NT2/D1 (cell line): ENCODE results near the gene CNKSR3.

ENCODE experiments used
- SUZ12 ChIP-seq: IDR thresholded peaks from 2 replicates; pipeline ENCODE4 v1.6.1; 2011; ENCODE audit not compliant: insufficient read length, insufficient read depth; ENCODE audit errors: extremely low read depth
- ZNF274 ChIP-seq: IDR thresholded peaks from 2 replicates; pipeline ENCODE4 v1.6.1; 2011; ENCODE audit warnings: mild to moderate bottlenecking, low read depth, low read length

DNA sequence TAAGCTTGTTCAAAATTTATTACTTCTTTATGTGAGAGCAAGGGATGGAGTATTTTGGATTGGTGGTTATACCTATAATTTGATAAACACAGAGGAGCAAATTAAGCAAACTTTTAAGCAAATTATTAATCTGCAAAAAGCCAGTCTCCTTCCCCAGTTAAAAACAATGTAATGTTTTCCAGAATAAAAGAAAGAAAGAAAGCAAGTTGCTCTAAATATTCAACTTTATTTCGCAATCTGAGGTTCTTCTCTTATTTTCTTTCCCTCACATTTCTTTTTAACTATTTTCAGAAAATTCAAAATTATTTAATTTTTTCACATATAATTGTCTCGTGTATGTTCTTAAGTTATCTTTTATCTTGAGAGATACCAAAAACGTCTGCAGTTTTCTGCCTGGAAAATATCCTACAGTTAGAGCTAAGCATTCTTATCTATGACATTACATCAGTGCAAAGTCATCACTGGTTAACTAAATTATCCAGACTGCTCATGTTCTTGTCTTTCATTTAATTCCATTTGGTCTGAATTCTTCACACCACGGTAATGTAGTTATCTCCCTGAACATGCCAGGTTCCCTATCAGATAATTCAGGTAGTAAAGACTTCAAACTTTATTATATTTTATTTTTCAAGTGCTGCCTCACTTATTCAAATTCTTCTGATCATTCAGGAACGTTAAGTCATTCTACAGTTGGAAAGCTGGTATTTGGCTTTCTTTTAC lies 3.3 kb upstream of the CNKSR3 start:
- TF ChIP-seq SUZ12 (no peak), ZNF274 (no peak)
